GM21360 (cell line): ENCODE measurements around the gene CASK.

Source experiments
- ATAC-seq: cut with Tn5 transposase; IDR thresholded peaks from one replicate; pipeline ENCODE4 v1.9.1; 2021; ENCODE audit warnings: mild to moderate bottlenecking, moderate library complexity; ENCODE audit not compliant: unreplicated experiment

The CASK gene

GRCh38 chrX:41481264-41482109, 441.9 kb downstream of the CASK start:
- no peak for ATAC-seq

GRCh38 chrX:41480508-41481260, 442.7 kb downstream of the CASK start:
- ATAC-seq: no peak

GRCh38 chrX:41478381-41478911, 444.9 kb downstream of the CASK start:
- ATAC-seq: no peak

- ATAC-seq: no peak
Measured at GRCh38 chrX:41475591-41476241, 447.6 kb downstream of the CASK start.

- ATAC-seq: no peak
Measured at GRCh38 chrX:41475191-41475590, 448.2 kb downstream of the CASK start.

- ATAC-seq: no peak
Measured at GRCh38 chrX:41474726-41475100, 448.6 kb downstream of the CASK start.

GRCh38 chrX:41473936-41474725, 449.2 kb downstream of the CASK start:
- ATAC-seq: no peak

- ATAC-seq: no peak
Measured at GRCh38 chrX:41472231-41472815, 451.0 kb downstream of the CASK start.

- ATAC-seq: no peak
Measured at GRCh38 chrX:41471786-41472185, 451.6 kb downstream of the CASK start.

- no peak for ATAC-seq
Measured at GRCh38 chrX:41470706-41471105, 452.6 kb downstream of the CASK start.

GRCh38 chrX:41468647-41469323, 454.6 kb downstream of the CASK start:
- no peak for ATAC-seq
